AG09309 (cell line): Measurements from ENCODE around the gene CD300LD.
"Not testable (repeated sequence)": the region's sequence is repeated elsewhere in the genome, so short reads cannot be mapped to it uniquely, and the experiment has no call there.

Experiments used
- DNase-seq: peaks from one replicate; pipeline ENCODE4 v3.0.0-alpha.2; 2010; ENCODE audit warnings: low read depth
- H3K4me3 ChIP-seq: 2 replicates; pipeline ENCODE4 v1.5.1; 2011; ENCODE audit warnings: mild to moderate bottlenecking, low read depth, low read length, moderate library complexity; ENCODE audit not compliant: control insufficient read depth
- CTCF ChIP-seq: IDR thresholded peaks from 2 replicates; pipeline ENCODE4 v1.5.1; 2011; ENCODE audit warnings: mild to moderate bottlenecking, low read depth, low read length, inconsistent platforms; ENCODE audit not compliant: insufficient read depth, control insufficient read depth; ENCODE audit errors: missing control alignments

The CD300LD gene

DNA sequence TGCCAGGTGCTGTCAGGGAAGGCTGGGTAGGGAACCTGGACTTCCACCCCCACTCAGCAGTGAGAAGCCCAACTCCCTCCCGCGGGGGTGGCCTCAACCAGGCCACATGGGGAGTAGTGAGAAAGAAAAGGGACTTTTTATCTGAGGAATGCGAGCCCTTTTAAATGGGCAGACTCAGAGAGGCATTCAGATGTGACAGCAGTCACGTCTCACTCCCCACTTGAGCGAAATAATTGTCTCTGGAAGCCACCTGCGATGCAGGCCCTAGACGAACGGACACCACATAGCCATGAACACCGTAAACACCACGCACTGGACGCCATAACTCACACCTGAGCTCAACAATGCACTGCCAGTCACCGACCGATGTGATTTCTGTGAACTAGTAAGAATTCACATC lies 43.3 kb upstream of the CD300LD start:
- no peak for DNase-seq
- H3K4me3 ChIP-seq: no peak overlapping the region
- TF ChIP-seq CTCF: no peak

DNA sequence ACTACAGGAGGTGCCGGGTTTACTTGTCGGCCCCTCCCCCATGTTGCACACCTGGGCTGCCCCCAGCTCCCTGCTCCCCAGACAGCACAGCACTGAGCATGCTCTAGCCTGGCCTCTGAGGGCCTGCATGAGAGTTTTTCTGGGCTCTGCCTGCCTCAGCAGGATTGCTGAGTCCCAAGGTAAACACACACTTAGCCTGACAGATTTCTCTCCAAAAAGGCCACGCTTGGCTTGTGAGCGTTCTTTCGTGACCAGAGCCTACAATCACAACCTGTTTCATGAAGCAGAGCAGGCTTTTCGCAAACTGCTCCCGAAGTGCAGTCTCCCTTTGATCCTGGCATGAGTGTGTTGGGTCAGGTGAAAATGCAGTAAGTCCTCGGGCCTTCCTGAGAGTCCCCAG lies 41.2 kb upstream of the CD300LD start:
- no peak for TF ChIP-seq CTCF
- H3K4me3 ChIP-seq: no peak overlapping the region
- no peak for DNase-seq

DNA sequence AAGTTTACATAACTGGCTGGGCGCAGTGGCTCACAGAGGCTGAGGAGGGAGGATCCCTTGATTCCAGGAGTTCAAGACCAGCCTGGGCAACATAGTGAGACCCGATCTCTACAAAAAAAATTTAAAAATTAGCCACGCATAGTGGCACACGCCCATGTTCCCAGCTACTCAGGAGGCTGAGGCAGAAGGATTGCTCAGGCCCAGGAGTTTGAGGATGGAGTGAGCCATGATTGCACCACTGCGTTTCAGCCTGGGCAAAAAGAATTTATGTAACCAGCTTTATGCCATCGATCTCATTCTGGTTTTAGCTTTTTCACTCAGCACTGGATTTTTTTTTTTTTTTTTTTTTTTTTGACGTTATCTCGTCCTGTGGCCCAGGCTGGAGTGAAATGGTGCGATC lies 40.5 kb upstream of the CD300LD start:
- no peak for DNase-seq
- H3K4me3 ChIP-seq: no peak overlapping the region
- no peak for TF ChIP-seq CTCF

- DNase-seq: peak; percentile 18
- H3K4me3 ChIP-seq: no peak overlapping the region
- TF ChIP-seq CTCF: no peak
Measured at GRCh38 chr17:74631468-74632450, 39.7 kb upstream of the CD300LD start.

GRCh38 chr17:74630251-74630650 lies 38.2 kb upstream of the CD300LD start:
- DNase-seq: not testable (repeated sequence)

GRCh38 chr17:74625661-74626060 lies 33.6 kb upstream of the CD300LD start:
- no peak for DNase-seq
- TF ChIP-seq CTCF: no peak
- no peak overlapping the region for H3K4me3 ChIP-seq

More at GRCh38 chr17:74630251-74630650, 38.2 kb upstream of the CD300LD start:
- H3K4me3 ChIP-seq: not testable (repeated sequence)

DNA sequence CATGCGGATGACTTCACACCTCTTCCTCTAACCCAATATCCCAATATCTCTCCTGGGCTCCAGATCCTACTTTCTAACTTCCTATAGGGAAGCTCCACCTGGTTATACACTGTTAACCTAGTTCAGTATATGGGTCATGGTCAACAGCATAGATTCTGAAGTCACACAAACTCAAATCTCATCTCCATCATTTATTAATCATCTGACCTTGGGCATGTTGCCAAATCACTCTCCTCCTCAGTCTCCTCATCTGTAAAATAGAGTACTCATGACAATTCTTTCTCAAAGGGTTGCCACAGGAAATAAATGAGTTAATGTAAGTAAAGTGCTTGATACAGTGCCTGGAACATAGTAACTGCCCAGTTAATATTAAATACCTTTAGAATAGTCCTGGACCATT lies 32.0 kb upstream of the CD300LD start:
- no peak overlapping the region for H3K4me3 ChIP-seq
- DNase-seq: no peak
- TF ChIP-seq CTCF: no peak
